Measurements from ENCODE around the gene DGKD. TPM values are rescaled to one million over a fixed set of nuclear protein-coding genes. Genes with fewer than 3 reads are reported as not detected.

DGKD gene
- polyA plus RNA-seq, 3 donors = 4.4 to 34.4 (median 15.7) TPM

GRCh38 chr2:233471291-233472035 lies 117.2 kb downstream of the DGKD start:
- 91 to 97% (median 96%) methylated on average over 12 of the region's 12 CpGs for WGBS, 3 donors
- no peak overlapping the region for H3K27ac ChIP-seq (ENCODE audit: low read depth, low read length)

DNA sequence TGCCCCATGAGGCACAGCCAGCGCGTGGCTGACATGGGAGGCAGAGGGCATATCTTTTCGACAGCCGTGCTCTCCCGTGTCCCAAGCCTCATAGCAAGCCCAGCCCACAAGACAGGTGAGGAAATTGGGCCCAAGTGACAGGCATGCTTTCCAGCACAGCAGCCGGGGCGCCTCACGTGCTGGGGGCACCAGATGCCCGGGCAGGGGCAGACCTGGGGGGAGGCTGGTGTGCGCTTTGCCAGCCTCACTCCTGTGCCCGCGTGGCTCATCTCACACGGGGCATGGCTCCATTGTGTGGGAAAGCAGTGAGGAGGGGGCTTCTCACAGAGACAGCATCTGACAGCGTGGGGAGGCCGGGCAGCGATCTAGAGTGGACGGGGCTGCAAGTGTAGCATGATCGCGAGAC lies 119.1 kb downstream of the DGKD start:
- 94 to 96% (median 95%) methylated on average over 19 of the region's 19 CpGs for WGBS, 3 donors
- no peak overlapping the region for H3K27ac ChIP-seq (ENCODE audit: low read depth, low read length)

DNA sequence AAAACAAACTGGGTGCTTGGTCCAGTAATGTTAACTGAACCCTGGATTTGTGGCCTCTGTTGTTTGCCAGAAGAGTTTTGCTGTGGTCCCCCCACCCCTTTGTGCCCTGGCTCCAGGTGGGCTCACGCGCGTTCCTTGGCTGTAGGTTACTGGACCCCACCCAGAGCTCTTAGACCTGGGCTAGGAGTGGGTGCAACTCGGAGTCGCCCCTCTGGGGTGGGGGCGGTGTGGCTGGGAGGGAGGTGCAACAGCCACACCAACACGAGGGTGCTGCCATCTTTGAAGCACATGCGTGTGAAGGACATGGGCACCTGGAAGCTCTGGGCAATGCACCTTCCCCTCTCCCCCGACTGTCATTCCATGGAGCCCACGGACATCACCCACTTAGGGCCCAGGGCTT lies 119.6 kb downstream of the DGKD start:
- 95 to 96% (median 96%) methylated on average over 10 of the region's 10 CpGs for WGBS, 3 donors
- no peak overlapping the region for H3K27ac ChIP-seq (ENCODE audit: low read depth, low read length)

- WGBS, 3 donors = 77 to 82% (median 79%) methylated on average over 20 to 22 of the region's 22 CpGs
- no peak overlapping the region for H3K27ac ChIP-seq (ENCODE audit: low read depth, low read length)
Observed at GRCh38 chr2:233474308-233475160, 120.2 kb downstream of the DGKD start.

GRCh38 chr2:233476063-233476410 lies 121.7 kb downstream of the DGKD start:
- H3K27ac ChIP-seq (ENCODE audit: low read depth, low read length) = no peak overlapping the region
- 89 to 95% (median 92%) methylated on average over 14 of the region's 14 CpGs for WGBS, 3 donors

DNA sequence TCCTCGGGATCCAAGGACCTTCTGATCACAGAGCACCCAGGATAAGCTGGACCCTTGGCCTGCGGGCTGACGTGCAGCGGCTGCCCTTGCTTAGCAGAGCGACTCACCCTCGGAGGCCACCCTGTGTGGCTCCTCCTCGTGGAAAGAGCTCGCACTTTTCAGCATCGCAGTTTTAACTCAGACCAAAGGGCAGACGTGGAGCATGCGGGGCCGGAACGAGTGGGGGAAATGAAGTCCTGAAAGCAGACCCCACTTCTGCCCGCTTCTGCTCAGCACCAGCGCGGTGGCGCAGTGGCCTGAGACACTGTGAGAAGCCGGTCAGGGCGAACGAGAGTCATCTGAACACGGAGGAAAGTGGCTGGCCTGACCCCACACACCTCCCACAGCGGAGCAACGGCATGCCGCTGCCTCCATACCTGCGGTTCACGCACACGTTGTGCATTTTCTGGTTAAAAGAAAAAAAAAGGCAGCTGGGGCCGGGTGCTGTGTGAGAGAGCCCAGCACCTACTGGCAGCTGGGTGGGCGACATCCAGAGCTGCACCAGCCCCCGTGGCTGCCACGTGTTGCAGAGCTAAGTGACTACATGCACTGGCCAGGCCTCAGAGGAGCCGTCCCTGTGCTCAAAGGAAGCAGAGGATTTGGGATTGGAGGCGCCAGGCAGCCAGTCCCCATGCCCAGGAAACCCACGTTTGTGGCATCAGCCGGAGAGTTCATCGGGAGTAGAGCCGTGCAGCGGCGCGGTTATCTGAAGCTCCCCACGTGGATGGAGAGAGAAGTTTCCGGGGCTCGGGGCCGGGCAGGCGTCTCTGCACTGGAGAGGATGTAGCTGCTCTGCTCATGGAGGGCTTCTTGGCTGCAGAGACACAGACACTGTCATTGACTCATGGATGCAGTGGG lies 122.6 kb downstream of the DGKD start:
- no peak overlapping the region for H3K27ac ChIP-seq (ENCODE audit: low read depth, low read length)
- 91 to 95% (median 94%) methylated on average over 45 of the region's 45 CpGs for WGBS, 3 donors

DNA sequence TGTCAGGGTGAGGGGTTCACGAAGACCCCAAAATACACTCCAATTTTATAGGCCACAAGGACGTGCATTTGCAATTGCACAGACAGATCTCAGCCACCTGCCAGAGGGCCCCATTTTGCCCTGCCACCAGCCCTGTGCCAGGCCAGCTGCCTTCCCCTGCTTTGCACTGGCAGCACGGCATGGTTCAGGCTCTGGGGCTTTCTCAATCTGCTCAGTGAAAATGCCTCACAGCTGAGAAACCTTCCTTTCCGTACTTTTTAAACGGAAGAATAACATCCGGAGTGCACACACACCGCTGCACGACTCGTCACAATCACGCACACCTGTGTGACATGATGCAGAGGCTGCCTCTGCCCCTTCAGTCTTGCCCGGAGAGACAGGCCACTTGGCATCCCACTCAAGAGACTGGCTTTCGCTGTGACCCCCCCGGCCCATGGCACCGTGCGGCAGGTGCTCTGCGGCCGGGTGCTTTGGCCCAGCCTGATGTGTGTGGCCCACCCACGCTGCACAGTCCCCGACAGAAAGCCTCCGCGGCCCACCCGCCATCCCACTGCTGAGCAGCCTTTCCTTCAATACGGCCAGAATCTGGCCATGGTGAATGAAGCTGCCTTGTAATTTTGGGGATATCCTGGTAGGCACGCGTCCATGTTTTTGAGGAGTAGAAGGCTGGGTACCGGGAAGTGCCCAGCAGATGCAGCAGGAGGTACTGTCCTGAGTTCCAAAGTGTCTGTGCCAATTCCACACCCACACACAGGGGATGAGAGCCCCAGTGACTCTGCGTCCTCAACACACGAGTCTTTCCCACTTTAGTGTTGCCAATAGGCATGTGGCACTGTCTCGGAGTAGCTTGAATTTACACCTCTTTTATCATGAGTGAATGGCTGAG lies 123.5 kb downstream of the DGKD start:
- 90 to 95% (median 94%) methylated on average over 29 of the region's 29 CpGs for WGBS, 3 donors
- H3K27ac ChIP-seq (ENCODE audit: low read depth, low read length) = no peak overlapping the region

- no peak overlapping the region for H3K27ac ChIP-seq (ENCODE audit: low read depth, low read length)
- WGBS, 3 donors = 94 to 95% (median 95%) methylated on average over 27 of the region's 27 CpGs
Observed at GRCh38 chr2:233479616-233480489, 125.6 kb downstream of the DGKD start.

GRCh38 chr2:233480490-233481202 lies 126.4 kb downstream of the DGKD start:
- WGBS, 3 donors = 80 to 87% (median 87%) methylated on average over 20 to 21 of the region's 21 CpGs
- no peak overlapping the region for H3K27ac ChIP-seq (ENCODE audit: low read depth, low read length)

- WGBS, 3 donors = 76 to 82% (median 78%) methylated on average over 22 of the region's 22 CpGs
- no peak overlapping the region for H3K27ac ChIP-seq (ENCODE audit: low read depth, low read length)
Observed at GRCh38 chr2:233481368-233482142, 127.3 kb downstream of the DGKD start.

DNA sequence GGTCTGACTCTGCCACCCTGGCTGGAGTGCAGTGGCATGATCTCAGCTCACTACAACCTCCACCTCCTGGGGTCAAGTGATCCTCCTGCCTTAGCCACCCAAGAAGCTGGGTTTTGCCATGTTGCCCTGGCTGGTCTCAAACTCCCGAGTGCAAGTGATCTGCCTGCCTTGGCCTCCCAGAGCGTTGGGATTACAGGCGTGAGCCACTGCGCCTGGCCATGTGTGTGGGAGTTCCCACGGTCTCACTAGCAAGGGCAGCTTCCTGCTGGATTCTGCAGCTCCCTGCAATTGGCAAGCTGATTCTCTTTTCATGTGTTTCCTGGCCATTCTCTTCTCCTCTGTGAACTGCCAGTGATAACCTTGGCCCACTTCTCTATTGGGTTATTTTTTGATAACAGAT lies 128.3 kb downstream of the DGKD start:
- H3K27ac ChIP-seq (ENCODE audit: low read depth, low read length) = no peak overlapping the region
- 77 to 81% (median 78%) methylated on average over 5 of the region's 5 CpGs for WGBS, 3 donors

GRCh38 chr2:233485726-233486125 lies 131.4 kb downstream of the DGKD start:
- no peak overlapping the region for H3K27ac ChIP-seq (ENCODE audit: low read depth, low read length)
- 92 to 97% (median 94%) methylated on average over 15 of the region's 15 CpGs for WGBS, 3 donors

DNA sequence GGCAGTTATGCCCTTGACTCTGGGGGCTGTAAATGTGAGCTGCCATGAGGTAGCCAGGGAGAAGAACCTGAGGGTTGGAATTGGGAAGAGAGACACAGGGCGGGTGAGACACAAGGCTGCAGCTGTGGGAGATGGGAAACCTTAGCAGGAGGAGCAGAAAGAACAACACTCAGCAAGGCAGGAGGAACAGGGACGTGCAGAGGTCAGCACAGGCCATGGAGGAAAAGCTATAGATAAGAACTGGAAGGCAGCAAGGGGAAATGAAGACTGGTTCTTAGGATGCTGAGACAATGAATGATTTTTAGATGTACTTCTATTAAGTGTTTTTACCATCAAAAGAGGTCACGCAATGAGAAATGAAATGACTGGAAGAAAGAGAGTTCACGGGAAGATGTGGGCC lies 132.1 kb downstream of the DGKD start:
- WGBS, 3 donors = 87 to 93% (median 91%) methylated on average over 4 of the region's 4 CpGs
- no peak overlapping the region for H3K27ac ChIP-seq (ENCODE audit: low read depth, low read length)

- WGBS, 3 donors = 60 to 67% (median 66%) methylated on average over 4 of the region's 4 CpGs
- H3K27ac ChIP-seq (ENCODE audit: low read depth, low read length) = no peak overlapping the region
Observed at GRCh38 chr2:233486778-233487552, 132.7 kb downstream of the DGKD start.

DNA sequence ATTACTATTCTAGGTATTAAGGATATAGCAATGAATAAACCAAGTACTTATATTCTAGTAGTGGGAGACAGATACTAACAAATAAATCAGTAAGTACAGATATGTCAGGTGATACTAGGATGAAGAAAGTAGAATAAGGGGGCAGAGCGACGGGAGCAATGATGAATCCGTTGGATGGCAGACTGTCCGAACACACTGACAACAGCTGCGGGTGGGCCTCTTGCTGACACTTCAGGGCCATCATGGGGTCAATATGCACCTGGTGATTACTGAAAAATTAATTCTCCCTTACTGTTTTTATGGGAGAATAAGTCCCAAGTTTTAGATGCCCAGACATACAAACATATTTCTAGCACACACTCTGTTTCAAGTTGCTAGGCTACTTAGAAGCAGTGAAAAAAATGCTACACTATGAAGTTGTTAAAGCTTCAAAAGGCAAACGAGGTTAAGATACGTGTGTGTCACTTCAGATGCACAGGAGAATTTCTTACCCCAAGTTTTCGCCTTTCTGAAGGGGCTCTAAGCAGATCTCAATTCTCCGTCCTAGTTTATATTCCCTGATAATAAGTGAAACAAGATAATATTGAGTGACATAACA lies 133.6 kb downstream of the DGKD start:
- H3K27ac ChIP-seq (ENCODE audit: low read depth, low read length) = no peak overlapping the region
- 90 to 92% (median 91%) methylated on average over 9 of the region's 9 CpGs for WGBS, 3 donors
